GM19193 (cell line): Measurements from ENCODE around the gene CD74.

Source experiments
- POLR2A ChIP-seq: IDR thresholded peaks from 4 replicates; pipeline ENCODE4 v1.6.1; 2011; ENCODE audit not compliant: insufficient read depth, insufficient read length; ENCODE audit errors: extremely low read depth

Gene CD74

DNA sequence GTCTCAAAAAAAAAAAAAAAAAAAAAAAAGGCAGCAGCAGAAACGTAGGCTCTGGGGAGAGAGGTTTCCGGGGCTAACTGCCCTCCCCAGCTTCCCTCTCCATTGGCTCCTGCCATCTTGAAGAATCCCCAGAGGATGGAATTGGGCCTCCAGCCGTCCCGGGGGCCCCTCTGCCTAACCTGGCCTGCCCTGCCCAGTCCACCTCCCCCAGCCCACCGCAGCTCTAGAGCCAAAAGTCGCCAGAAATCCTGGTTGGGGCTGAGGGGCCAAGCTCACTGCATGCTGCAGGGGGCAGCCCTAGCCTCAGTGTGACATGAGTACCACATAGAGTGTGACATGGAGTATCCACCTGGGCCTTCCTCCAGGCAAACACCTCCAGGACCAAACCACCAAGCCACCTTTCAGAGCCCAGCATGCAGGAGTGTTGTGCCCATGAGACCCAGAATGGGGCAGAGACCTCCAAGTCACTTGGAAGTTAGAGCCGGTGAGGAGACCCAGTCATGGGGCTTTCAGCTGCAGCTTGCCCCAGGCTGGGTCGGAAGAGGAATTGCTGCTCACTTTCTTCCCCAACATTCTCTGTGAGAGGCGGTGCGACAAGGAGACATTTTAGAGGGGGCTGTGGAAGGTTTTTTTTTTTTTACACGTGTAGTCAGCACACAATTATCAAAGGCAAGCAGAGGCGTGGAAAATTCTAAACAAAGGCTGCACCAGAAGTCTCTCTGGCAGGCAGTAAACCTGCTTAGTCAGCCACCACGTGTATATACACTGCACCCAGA is 17.6 kb downstream of the CD74 start:
- TF ChIP-seq POLR2A = no peak

DNA sequence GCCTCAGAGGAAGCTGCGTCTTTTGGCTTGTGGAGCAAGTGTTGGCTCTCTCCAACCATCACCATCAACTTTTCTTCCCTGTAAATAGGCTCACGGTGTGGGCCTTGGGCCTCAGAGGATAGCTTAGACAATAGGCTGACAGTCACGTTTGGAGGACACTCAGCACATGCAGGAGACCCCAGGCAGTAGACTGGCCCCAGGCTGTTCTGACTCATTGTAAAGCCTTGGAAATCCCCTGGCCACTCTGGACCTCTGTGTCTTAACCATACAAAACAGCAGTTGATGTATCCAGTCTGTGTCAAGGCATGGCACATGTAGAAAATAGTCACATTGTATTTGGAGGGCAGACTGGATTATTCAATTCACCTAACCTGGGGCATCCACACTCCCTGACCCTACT is 18.6 kb downstream of the CD74 start:
- TF ChIP-seq POLR2A = no peak

GRCh38 chr5:150393096-150393645 is 19.5 kb downstream of the CD74 start:
- no peak for TF ChIP-seq POLR2A

- no peak for TF ChIP-seq POLR2A
Observed at GRCh38 chr5:150392680-150393079, 20.0 kb downstream of the CD74 start.

GRCh38 chr5:150391986-150392385 is 20.7 kb downstream of the CD74 start:
- no peak for TF ChIP-seq POLR2A

DNA sequence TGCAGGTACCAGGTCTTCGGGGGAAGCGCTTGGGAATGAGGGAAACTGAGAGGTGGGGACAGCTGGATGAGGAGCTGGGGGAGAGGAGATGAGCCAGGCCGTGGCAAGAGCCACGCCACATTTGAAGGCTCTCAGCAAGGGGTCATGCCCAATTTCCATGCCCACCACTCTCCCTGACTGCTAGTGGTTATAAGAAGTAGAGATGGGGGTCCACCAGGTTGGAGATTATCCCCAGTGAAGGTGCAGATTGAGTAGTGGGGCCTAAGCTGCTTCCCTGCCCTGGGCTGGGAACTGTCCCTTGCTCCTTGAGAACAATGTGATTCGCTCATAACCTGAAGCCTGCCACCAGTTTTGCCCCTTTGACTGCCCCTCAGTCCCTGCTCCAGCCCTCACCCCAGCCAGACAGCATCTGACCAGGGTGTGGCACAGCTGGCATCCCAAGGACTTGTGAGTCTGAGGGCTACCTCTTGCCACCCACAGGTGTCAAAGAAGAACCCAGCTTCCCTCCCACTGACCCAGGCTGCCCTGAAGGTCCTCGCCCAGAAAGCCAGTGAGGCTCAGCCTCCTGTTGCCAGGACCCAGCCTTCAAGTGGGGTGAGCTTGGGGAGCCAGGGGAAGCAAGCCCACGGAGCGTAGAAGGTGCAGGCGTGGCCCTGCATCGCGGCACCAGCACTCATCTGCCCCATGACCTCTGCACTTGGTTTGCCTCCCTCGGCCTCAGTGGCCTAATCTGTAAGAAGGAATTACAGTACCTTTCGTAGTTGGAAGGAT is 21.5 kb downstream of the CD74 start:
- TF ChIP-seq POLR2A = no peak

GRCh38 chr5:150389531-150390266 is 23.0 kb downstream of the CD74 start:
- TF ChIP-seq POLR2A = no peak

GRCh38 chr5:150386024-150386855 is 26.5 kb downstream of the CD74 start:
- TF ChIP-seq POLR2A = no peak

GRCh38 chr5:150384701-150385100 is 28.0 kb downstream of the CD74 start:
- TF ChIP-seq POLR2A = no peak

GRCh38 chr5:150377964-150378694 is 34.6 kb downstream of the CD74 start:
- no peak for TF ChIP-seq POLR2A

DNA sequence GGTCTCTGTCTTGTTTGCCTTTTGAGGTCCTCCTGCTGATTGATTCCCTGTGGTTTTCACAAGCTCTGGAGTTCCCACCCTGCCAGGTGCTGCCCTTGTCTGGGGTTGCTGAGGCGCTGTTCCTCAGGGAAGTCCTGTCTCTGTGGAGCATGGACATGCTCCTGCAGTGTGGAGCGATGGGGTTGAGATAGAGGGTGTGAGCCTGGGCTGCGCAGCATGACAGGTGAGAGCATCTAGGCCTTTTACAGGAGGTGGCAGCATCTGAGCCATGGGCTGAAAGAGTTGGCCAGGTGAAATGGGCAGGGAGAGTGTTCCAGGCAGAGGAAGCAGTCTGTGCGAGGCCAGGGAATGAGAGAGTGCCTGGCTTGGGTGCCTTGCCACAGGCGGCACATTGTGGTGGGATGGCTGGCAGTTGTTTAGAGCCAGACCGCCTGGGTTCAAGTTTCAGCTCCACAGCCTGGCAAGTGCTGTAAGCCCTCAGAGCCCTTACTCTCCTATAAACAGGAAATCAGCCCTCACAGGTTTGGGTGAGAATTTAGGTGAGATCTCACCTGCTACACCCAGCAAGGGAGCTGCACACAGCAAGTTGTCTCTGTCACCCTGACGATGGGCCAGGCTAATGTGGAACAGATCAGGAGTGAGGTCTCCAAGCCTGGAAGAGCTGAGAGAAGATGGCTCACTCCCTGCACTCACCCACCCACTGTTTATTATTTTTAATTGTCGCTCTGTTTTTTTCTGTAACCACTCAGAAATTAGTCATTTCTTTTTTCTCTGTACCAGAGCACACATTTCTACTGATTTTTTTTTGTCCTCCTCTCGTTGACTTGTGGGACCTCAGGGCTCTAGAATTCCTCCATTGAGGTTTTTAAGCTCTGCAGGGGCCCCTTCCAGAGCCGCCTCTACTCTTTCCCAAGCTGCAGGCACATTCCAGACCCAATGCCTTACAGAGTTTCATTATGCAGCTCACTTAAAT is 35.6 kb downstream of the CD74 start:
- no peak for TF ChIP-seq POLR2A

- TF ChIP-seq POLR2A = no peak
Observed at GRCh38 chr5:150374651-150375050, 38.1 kb downstream of the CD74 start.
